Effector memory CD4-positive, alpha-beta T cell (primary cell): ENCODE measurements around the gene ARHGAP6.

Experiments used
- DNase-seq, 3 donors: peaks; one replicate each; pipeline ENCODE4 v3.0.0-alpha.2; 2020
- H3K27ac ChIP-seq: 2 replicates; pipeline ENCODE4 v1.7.0; 2013; ENCODE audit warnings: mild to moderate bottlenecking, low read length, moderate library complexity; ENCODE audit not compliant: insufficient read depth, poor library complexity, severe bottlenecking
- H3K27me3 ChIP-seq: replicated peaks from 2 replicates; pipeline ENCODE4 v1.7.0; 2013; ENCODE audit warnings: mild to moderate bottlenecking, low read length; ENCODE audit not compliant: insufficient read depth, control insufficient read depth, poor library complexity, severe bottlenecking
- H3K36me3 ChIP-seq: 2 replicates; pipeline ENCODE4 v1.7.0; 2013; ENCODE audit warnings: mild to moderate bottlenecking, low read length, moderate library complexity; ENCODE audit not compliant: control insufficient read depth, insufficient read depth
- H3K4me1 ChIP-seq: 2 replicates; pipeline ENCODE4 v1.7.0; 2013; ENCODE audit warnings: low read length, mild to moderate bottlenecking; ENCODE audit not compliant: control insufficient read depth, insufficient read depth, poor library complexity, severe bottlenecking
- H3K4me3 ChIP-seq: 2 replicates; pipeline ENCODE4 v1.7.0; 2013; ENCODE audit warnings: low read length, low read depth, mild to moderate bottlenecking; ENCODE audit not compliant: insufficient read depth, poor library complexity, severe bottlenecking
- H3K9me3 ChIP-seq: 2 replicates; pipeline ENCODE4 v1.7.0; 2013; ENCODE audit warnings: mild to moderate bottlenecking, low read length, moderate library complexity; ENCODE audit not compliant: control insufficient read depth

ARHGAP6 gene

GRCh38 chrX:11214346-11215190 is 451.2 kb downstream of the ARHGAP6 start:
- H3K27ac ChIP-seq, result no peak overlapping the region
- H3K36me3 ChIP-seq, result no peaks in the 10 kb centered on the region
- DNase-seq, result no peak
- H3K4me3 ChIP-seq, result no peak overlapping the region
- H3K9me3 ChIP-seq, result no peaks in the 10 kb centered on the region
- no peaks in the 10 kb centered on the region for H3K27me3 ChIP-seq
- H3K4me1 ChIP-seq, result no peaks in the 10 kb centered on the region

- Histone ChIP-seq H3K4me1 (no peaks in the 10 kb centered on the region), H3K4me3 (no peak overlapping the region), H3K27ac (no peak overlapping the region), H3K27me3 (no peaks in the 10 kb centered on the region), H3K9me3 (no peaks in the 10 kb centered on the region), H3K36me3 (no peaks in the 10 kb centered on the region)
- no peak for DNase-seq
Measured at GRCh38 chrX:11212741-11213140, 453.0 kb downstream of the ARHGAP6 start.

GRCh38 chrX:11210415-11210801 is 455.3 kb downstream of the ARHGAP6 start:
- Histone ChIP-seq H3K4me1 (no peaks in the 10 kb centered on the region), H3K9me3 (no peaks in the 10 kb centered on the region), H3K36me3 (no peaks in the 10 kb centered on the region), H3K4me3 (no peak overlapping the region), H3K27me3 (no peaks in the 10 kb centered on the region), H3K27ac (no peak overlapping the region)
- DNase-seq, result no peak

- H3K36me3 ChIP-seq, result no peaks in the 10 kb centered on the region
- no peak overlapping the region for H3K27ac ChIP-seq
- DNase-seq, result no peak
- H3K4me3 ChIP-seq, result no peak overlapping the region
- no peaks in the 10 kb centered on the region for H3K9me3 ChIP-seq
- H3K27me3 ChIP-seq, result no peaks in the 10 kb centered on the region
- no peaks in the 10 kb centered on the region for H3K4me1 ChIP-seq
Measured at GRCh38 chrX:11209798-11210414, 455.8 kb downstream of the ARHGAP6 start.

GRCh38 chrX:11206716-11207115 is 459.0 kb downstream of the ARHGAP6 start:
- Histone ChIP-seq H3K4me3 (no peak overlapping the region), H3K36me3 (no peaks in the 10 kb centered on the region), H3K4me1 (no peaks in the 10 kb centered on the region), H3K27ac (no peak overlapping the region), H3K9me3 (no peaks in the 10 kb centered on the region), H3K27me3 (no peaks in the 10 kb centered on the region)
- DNase-seq, result no peak

- Histone ChIP-seq H3K27me3 (no peaks in the 10 kb centered on the region), H3K36me3 (no peaks in the 10 kb centered on the region), H3K27ac (no peak overlapping the region), H3K4me1 (no peaks in the 10 kb centered on the region), H3K9me3 (no peaks in the 10 kb centered on the region), H3K4me3 (no peak overlapping the region)
- no peak for DNase-seq
Measured at GRCh38 chrX:11205796-11206195, 459.9 kb downstream of the ARHGAP6 start.

GRCh38 chrX:11197671-11198070 is 468.0 kb downstream of the ARHGAP6 start:
- Histone ChIP-seq H3K27me3 (no peaks in the 10 kb centered on the region), H3K9me3 (no peaks in the 10 kb centered on the region), H3K4me1 (no peaks in the 10 kb centered on the region), H3K4me3 (no peak overlapping the region), H3K27ac (no peak overlapping the region), H3K36me3 (no peaks in the 10 kb centered on the region)
- DNase-seq, result no peak

- no peaks in the 10 kb centered on the region for H3K4me1 ChIP-seq
- H3K27ac ChIP-seq, result no peak overlapping the region
- H3K4me3 ChIP-seq, result no peak overlapping the region
- H3K36me3 ChIP-seq, result no peaks in the 10 kb centered on the region
- no peaks in the 10 kb centered on the region for H3K9me3 ChIP-seq
- no peaks in the 10 kb centered on the region for H3K27me3 ChIP-seq
- DNase-seq, result no peak
Measured at GRCh38 chrX:11196476-11196875, 469.2 kb downstream of the ARHGAP6 start.

GRCh38 chrX:11193035-11193469 is 472.7 kb downstream of the ARHGAP6 start:
- no peaks in the 10 kb centered on the region for H3K27me3 ChIP-seq
- no peak for DNase-seq
- H3K4me3 ChIP-seq, result no peak overlapping the region
- no peaks in the 10 kb centered on the region for H3K4me1 ChIP-seq
- no peak overlapping the region for H3K27ac ChIP-seq
- H3K9me3 ChIP-seq, result no peaks in the 10 kb centered on the region
- no peaks in the 10 kb centered on the region for H3K36me3 ChIP-seq

- H3K4me3 ChIP-seq, result no peak overlapping the region
- no peaks in the 10 kb centered on the region for H3K27me3 ChIP-seq
- no peaks in the 10 kb centered on the region for H3K4me1 ChIP-seq
- no peak overlapping the region for H3K27ac ChIP-seq
- no peak for DNase-seq
- no peaks in the 10 kb centered on the region for H3K36me3 ChIP-seq
- no peaks in the 10 kb centered on the region for H3K9me3 ChIP-seq
Measured at GRCh38 chrX:11190745-11191510, 474.8 kb downstream of the ARHGAP6 start.
